SK-N-SH treated with all-trans-retinoic acid at 6 μM for 48 hours (cell line): Measurements from ENCODE around the gene PPP1R3E.

Experiments
- ARNTL ChIP-seq: fragments of 450-650 bp; formaldehyde crosslinking; IDR thresholded peaks from 2 replicates; pipeline ENCODE4 v1.5.0; 2020; ENCODE audit warnings: low read depth, mild to moderate bottlenecking, moderate library complexity, borderline replicate concordance
- BACH2 ChIP-seq: fragments of 250-450 bp; sonication (Bioruptor Pico); IDR thresholded peaks from 2 replicates; pipeline ENCODE4 v1.9.0; 2021; ENCODE audit warnings: mild to moderate bottlenecking, borderline replicate concordance
- CSDC2 ChIP-seq: fragments of 250-450 bp; sonication (Bioruptor Pico); IDR thresholded peaks from 2 replicates; pipeline ENCODE4 v1.5.0; 2020; ENCODE audit warnings: mild to moderate bottlenecking, moderate library complexity
- ESRRG ChIP-seq: fragments of 250-450 bp; sonication (Bioruptor Pico); IDR thresholded peaks from 2 replicates; pipeline ENCODE4 v1.6.1; 2021; ENCODE audit warnings: mild to moderate bottlenecking
- PPARA ChIP-seq: fragments of 250-450 bp; sonication (Bioruptor Pico); IDR thresholded peaks from 2 replicates; pipeline ENCODE4 v1.5.0; 2020; ENCODE audit warnings: mild to moderate bottlenecking, borderline replicate concordance
- RARB ChIP-seq: fragments of 250-450 bp; sonication (Bioruptor Pico); IDR thresholded peaks from 2 replicates; pipeline ENCODE4 v1.8.0; 2021; ENCODE audit warnings: mild to moderate bottlenecking, moderate library complexity
- SNAI2 ChIP-seq: fragments of 250-450 bp; sonication (Bioruptor Pico); IDR thresholded peaks from 2 replicates; pipeline ENCODE4 v1.5.0; 2020; ENCODE audit warnings: mild to moderate bottlenecking, moderate library complexity
- TCF4 ChIP-seq: fragments of 250-450 bp; sonication (Bioruptor Pico); IDR thresholded peaks from 2 replicates; pipeline ENCODE4 v1.8.0; 2021; ENCODE audit warnings: mild to moderate bottlenecking, moderate library complexity, borderline replicate concordance
- ZC3H10 ChIP-seq: fragments of 250-450 bp; sonication (Bioruptor Pico); IDR thresholded peaks from 2 replicates; pipeline ENCODE4 v1.5.1; 2021; ENCODE audit warnings: mild to moderate bottlenecking, moderate library complexity
- ZFP3 ChIP-seq: fragments of 250-450 bp; sonication (Bioruptor Pico); IDR thresholded peaks from 2 replicates; pipeline ENCODE4 v1.5.0; 2020; ENCODE audit warnings: mild to moderate bottlenecking, moderate library complexity
- ZFP30 ChIP-seq: fragments of 450-650 bp; formaldehyde crosslinking; IDR thresholded peaks from 2 replicates; pipeline ENCODE4 v1.5.0; 2022; ENCODE audit warnings: mild to moderate bottlenecking, moderate library complexity
- TF ChIP-seq, protein P1 (sequence below): fragments of 250-450 bp; sonication (Bioruptor Pico); IDR thresholded peaks from 2 replicates; pipeline ENCODE4 v1.5.1; 2020; ENCODE audit warnings: low read depth, mild to moderate bottlenecking, moderate library complexity
- TF ChIP-seq, protein P2 (sequence below): fragments of 250-450 bp; sonication (Bioruptor Pico); IDR thresholded peaks from 2 replicates; pipeline ENCODE4 v1.5.1; 2021; ENCODE audit warnings: mild to moderate bottlenecking, moderate library complexity
- TF ChIP-seq, protein P3 (sequence below): fragments of 250-450 bp; sonication (Bioruptor Pico); IDR thresholded peaks from 2 replicates; pipeline ENCODE4 v1.8.0; 2020; ENCODE audit warnings: mild to moderate bottlenecking, moderate library complexity, borderline replicate concordance

DNA sequence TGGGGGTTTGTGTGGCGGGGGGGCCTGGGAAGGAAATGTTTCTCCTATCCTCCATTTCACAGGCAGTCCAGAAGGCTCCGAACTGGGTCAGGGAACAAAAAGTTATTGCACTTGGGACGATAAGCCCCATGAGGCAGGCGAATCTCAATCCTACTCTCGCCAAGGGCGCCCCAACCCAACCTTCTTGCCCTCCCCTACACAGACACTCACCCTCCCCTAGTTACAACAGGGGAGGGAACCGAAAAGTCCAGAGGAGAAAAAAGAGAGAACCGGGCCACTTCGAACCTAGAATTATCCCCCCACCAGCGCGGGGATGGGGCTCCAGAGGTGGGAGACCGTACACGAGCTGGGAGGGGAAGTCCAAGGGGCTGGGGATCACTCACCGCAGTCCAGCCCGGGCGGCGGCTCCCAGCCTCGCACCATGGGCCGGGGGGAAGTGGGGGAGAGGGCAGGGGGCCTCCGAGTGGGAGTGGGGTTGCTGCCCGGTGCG lies 17.1 kb downstream of the PPP1R3E start:
- TF ChIP-seq, protein P1, sequence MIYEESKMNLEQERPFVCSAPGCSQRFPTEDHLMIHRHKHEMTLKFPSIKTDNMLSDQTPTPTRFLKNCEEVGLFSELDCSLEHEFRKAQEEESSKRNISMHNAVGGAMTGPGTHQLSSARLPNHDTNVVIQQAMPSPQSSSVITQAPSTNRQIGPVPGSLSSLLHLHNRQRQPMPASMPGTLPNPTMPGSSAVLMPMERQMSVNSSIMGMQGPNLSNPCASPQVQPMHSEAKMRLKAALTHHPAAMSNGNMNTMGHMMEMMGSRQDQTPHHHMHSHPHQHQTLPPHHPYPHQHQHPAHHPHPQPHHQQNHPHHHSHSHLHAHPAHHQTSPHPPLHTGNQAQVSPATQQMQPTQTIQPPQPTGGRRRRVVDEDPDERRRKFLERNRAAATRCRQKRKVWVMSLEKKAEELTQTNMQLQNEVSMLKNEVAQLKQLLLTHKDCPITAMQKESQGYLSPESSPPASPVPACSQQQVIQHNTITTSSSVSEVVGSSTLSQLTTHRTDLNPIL = no peak
- TF ChIP-seq ARNTL (CRISPR knock-in tag) (no peak), TCF4 (CRISPR knock-in tag) (no peak), BACH2 (CRISPR knock-in tag) (no peak), SNAI2 (CRISPR knock-in tag) (no peak), ZC3H10 (CRISPR knock-in tag) (no peak), PPARA (CRISPR knock-in tag) (no peak), ESRRG (no peak), ZFP30 (CRISPR knock-in tag) (no peak), CSDC2 (CRISPR knock-in tag) (no peak), RARB (CRISPR knock-in tag) (no peak), ZFP3 (CRISPR knock-in tag) (no peak)
- TF ChIP-seq, protein P2, sequence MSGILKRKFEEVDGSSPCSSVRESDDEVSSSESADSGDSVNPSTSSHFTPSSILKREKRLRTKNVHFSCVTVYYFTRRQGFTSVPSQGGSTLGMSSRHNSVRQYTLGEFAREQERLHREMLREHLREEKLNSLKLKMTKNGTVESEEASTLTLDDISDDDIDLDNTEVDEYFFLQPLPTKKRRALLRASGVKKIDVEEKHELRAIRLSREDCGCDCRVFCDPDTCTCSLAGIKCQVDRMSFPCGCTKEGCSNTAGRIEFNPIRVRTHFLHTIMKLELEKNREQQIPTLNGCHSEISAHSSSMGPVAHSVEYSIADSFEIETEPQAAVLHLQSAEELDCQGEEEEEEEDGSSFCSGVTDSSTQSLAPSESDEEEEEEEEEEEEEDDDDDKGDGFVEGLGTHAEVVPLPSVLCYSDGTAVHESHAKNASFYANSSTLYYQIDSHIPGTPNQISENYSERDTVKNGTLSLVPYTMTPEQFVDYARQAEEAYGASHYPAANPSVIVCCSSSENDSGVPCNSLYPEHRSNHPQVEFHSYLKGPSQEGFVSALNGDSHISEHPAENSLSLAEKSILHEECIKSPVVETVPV (CRISPR knock-in tag) = no peak
- TF ChIP-seq, protein P3, sequence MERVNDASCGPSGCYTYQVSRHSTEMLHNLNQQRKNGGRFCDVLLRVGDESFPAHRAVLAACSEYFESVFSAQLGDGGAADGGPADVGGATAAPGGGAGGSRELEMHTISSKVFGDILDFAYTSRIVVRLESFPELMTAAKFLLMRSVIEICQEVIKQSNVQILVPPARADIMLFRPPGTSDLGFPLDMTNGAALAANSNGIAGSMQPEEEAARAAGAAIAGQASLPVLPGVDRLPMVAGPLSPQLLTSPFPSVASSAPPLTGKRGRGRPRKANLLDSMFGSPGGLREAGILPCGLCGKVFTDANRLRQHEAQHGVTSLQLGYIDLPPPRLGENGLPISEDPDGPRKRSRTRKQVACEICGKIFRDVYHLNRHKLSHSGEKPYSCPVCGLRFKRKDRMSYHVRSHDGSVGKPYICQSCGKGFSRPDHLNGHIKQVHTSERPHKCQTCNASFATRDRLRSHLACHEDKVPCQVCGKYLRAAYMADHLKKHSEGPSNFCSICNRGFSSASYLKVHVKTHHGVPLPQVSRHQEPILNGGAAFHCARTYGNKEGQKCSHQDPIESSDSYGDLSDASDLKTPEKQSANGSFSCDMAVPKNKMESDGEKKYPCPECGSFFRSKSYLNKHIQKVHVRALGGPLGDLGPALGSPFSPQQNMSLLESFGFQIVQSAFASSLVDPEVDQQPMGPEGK (CRISPR knock-in tag) = no peak
